Measurements from ENCODE around the gene ADAMTS12.

GRCh38 chr5:33833237-33833575, 58.6 kb downstream of the ADAMTS12 start:
- TF ChIP-seq ARHGAP35 (IDR thresholded peaks at IDR 0.05; ENCODE audit: partially characterized antibody) (no peak), TOE1 (IDR thresholded peaks at IDR 0.05; ENCODE audit: borderline replicate concordance) (no peak), TOE1 (CRISPR knock-in tag; IDR thresholded peaks at IDR 0.05; ENCODE audit: borderline replicate concordance, low read depth) (no peak), MITF (IDR thresholded peaks at IDR 0.05) (no peak), CTCF (IDR thresholded peaks at IDR 0.05 in 2 of 3, conservative IDR thresholded peaks at IDR 0.05 in 1 of 3; ENCODE audit: insufficient read depth in 2 of 3, low read depth in 1 of 3, low read length in 3 of 3) (no peak), CBX8 (IDR thresholded peaks at IDR 0.05; ENCODE audit: borderline replicate concordance, extremely low read depth, low read depth, low read length, poor library complexity, severe bottlenecking) (no peak), NRF1 (conservative IDR thresholded peaks at IDR 0.05 in 1 of 2, IDR thresholded peaks at IDR 0.05 in 1 of 2) (no peak), POLR3A (IDR thresholded peaks at IDR 0.05; ENCODE audit: borderline replicate concordance, extremely low read depth, insufficient read depth, insufficient read length) (no peak), POLR2AphosphoS5 (IDR thresholded peaks at IDR 0.05; ENCODE audit: control insufficient read depth, insufficient read depth, low read depth, low read length) (no peak), CC2D1A (IDR thresholded peaks at IDR 0.05) (no peak), RBFOX2 (IDR thresholded peaks at IDR 0.05; ENCODE audit: low read depth, low read length) (no peak)
- TF ChIP-seq, protein P1, sequence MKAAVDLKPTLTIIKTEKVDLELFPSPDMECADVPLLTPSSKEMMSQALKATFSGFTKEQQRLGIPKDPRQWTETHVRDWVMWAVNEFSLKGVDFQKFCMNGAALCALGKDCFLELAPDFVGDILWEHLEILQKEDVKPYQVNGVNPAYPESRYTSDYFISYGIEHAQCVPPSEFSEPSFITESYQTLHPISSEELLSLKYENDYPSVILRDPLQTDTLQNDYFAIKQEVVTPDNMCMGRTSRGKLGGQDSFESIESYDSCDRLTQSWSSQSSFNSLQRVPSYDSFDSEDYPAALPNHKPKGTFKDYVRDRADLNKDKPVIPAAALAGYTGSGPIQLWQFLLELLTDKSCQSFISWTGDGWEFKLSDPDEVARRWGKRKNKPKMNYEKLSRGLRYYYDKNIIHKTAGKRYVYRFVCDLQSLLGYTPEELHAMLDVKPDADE (conservative IDR thresholded peaks at IDR 0.05; ENCODE audit: control insufficient read depth, low read depth, low read length) = no peak
